ENCODE measurements around the gene GRB7.
A peak's percentile ranks its signal among the peaks of the same experiment; 100 is the strongest.

The GRB7 gene

DNA sequence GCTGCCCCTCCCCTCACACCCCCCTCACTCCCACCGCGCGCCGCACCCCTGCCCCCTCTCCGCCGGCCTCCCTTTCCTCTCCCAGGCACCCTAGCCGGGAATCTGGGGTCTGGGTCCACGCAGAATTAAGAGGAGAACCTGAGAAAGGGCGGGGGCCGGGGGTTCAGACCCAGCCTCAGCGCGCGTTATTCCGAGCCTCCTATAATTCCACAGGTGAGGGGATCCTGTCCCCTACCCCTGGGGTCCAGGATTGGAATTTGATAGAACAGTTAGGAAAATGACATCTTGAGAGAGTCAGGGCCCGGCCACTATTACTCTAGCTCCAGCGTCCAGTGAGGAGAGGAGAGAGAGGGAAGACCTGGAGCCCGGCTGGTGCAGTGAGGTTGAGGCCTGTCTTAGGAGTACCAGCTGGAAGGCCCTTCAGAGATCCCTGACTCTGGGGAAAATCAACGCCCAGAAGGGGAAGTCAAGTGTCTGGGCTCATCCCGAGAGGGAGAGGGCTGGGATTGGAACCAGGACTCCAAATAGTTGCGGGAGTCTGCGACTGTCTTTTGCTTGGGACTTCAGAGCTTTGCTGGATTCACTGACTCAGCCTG, 17.3 kb downstream of the GRB7 start:
- peak overlapping the region; percentile 53 for H3K4me3 ChIP-seq (ENCODE audit: low read depth, low read length)
- no peak for DNase-seq (ENCODE audit: low read depth)
- TF ChIP-seq CTCF (IDR thresholded peaks at IDR 0.05; ENCODE audit: low read depth, low read length, missing control alignments) = no peak
- in situ Hi-C loops (cut with HindIII; ENCODE audit: low sequenced_read_pairs) = no loop called here

GRCh38 chr17:39755554-39756379, 18.0 kb downstream of the GRB7 start:
- in situ Hi-C loops (cut with HindIII; ENCODE audit: low sequenced_read_pairs) = no loop called here
- TF ChIP-seq CTCF (IDR thresholded peaks at IDR 0.05; ENCODE audit: low read depth, low read length, missing control alignments) = no peak
- H3K4me3 ChIP-seq (ENCODE audit: low read depth, low read length) = no peak overlapping the region
- no peak for DNase-seq (ENCODE audit: low read depth)

- no peak for TF ChIP-seq CTCF (IDR thresholded peaks at IDR 0.05; ENCODE audit: low read depth, low read length, missing control alignments)
- no peak for DNase-seq (ENCODE audit: low read depth)
- no peak overlapping the region for H3K4me3 ChIP-seq (ENCODE audit: low read depth, low read length)
- in situ Hi-C loops (cut with HindIII; ENCODE audit: low sequenced_read_pairs) = no loop called here
These were observed 18.8 kb downstream of the GRB7 start for GRCh38 chr17:39756380-39757079.

DNA sequence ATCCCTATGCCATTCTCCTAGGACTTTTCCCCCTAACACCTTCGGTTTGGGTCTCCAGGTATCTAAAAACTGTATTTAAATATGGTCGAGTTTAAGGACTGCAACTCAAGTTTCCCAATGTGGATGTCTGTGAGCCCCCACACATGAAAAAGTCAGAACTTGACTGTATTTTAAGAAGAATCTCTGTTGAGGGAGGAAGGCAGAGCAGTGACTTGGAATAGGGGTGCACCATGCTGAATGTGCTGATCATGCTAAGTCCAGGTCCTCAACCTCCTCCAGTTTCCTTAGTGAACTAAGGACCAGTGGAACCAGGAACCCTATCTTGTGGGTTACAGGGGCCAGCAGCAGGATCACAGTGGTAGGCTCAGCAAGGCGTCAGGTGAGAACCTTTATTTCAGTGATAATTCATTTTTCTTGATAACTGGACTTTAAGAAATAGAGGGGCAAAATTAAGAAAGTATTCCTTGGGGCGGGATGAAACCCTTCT, 19.5 kb downstream of the GRB7 start:
- DNase-seq (ENCODE audit: low read depth) = no peak
- in situ Hi-C loops (cut with HindIII; ENCODE audit: low sequenced_read_pairs) = no loop called here

GRCh38 chr17:39757931-39758873, 20.5 kb downstream of the GRB7 start:
- TF ChIP-seq CTCF (IDR thresholded peaks at IDR 0.05; ENCODE audit: low read depth, low read length, missing control alignments) = no peak
- in situ Hi-C loops (cut with HindIII; ENCODE audit: low sequenced_read_pairs) = no loop called here
- peak; percentile 88 for DNase-seq (ENCODE audit: low read depth)
- H3K4me3 ChIP-seq (ENCODE audit: low read depth, low read length) = no peak overlapping the region

More for the DNA sequence above, 19.5 kb downstream of the GRB7 start:
- H3K4me3 ChIP-seq (ENCODE audit: low read depth, low read length) = no peak overlapping the region
- TF ChIP-seq CTCF (IDR thresholded peaks at IDR 0.05; ENCODE audit: low read depth, low read length, missing control alignments) = no peak

Measured in astrocyte of the cerebellum (primary cell).